ENCODE data around the gene IGF1R.

Gene IGF1R

GRCh38 chr15:98649472-98650416, 1.4 kb downstream of the IGF1R start:
- TF ChIP-seq ZFX (IDR thresholded peaks at IDR 0.05) (no peak), CTCF (conservative IDR thresholded peaks at IDR 0.05) (no peak; the same call in 1 of the 2 replicates)
- H3K27ac ChIP-seq: peak overlapping the region; percentile 64

GRCh38 chr15:98650417-98651035, 2.2 kb downstream of the IGF1R start:
- peak overlapping the region; percentile 64 for H3K27ac ChIP-seq

GRCh38 chr15:98651036-98651481, 2.7 kb downstream of the IGF1R start:
- H3K27ac ChIP-seq: peak overlapping the region; percentile 64
- TF ChIP-seq ZFX (IDR thresholded peaks at IDR 0.05) (no peak), CTCF (conservative IDR thresholded peaks at IDR 0.05) (no peak)

More at GRCh38 chr15:98650417-98651035, 2.2 kb downstream of the IGF1R start:
- no peak for TF ChIP-seq CTCF (conservative IDR thresholded peaks at IDR 0.05)
- no peak for TF ChIP-seq ZFX (IDR thresholded peaks at IDR 0.05)

- no peak overlapping the region for H3K27ac ChIP-seq
- no peak for TF ChIP-seq CTCF (conservative IDR thresholded peaks at IDR 0.05)
- TF ChIP-seq ZFX (IDR thresholded peaks at IDR 0.05): no peak
These were observed 3.4 kb downstream of the IGF1R start for GRCh38 chr15:98651581-98652220.

GRCh38 chr15:98653686-98654085, 5.3 kb downstream of the IGF1R start:
- TF ChIP-seq CTCF (conservative IDR thresholded peaks at IDR 0.05) (no peak), ZFX (IDR thresholded peaks at IDR 0.05) (no peak)
- H3K27ac ChIP-seq: no peak overlapping the region

- TF ChIP-seq ZFX (IDR thresholded peaks at IDR 0.05) (no peak), CTCF (conservative IDR thresholded peaks at IDR 0.05) (no peak)
- H3K27ac ChIP-seq: no peak overlapping the region
These were observed 6.5 kb downstream of the IGF1R start for GRCh38 chr15:98654790-98655360.
